Measurements from ENCODE around the gene TCF15. TPM values are rescaled to one million over a fixed set of nuclear protein-coding genes. Genes with fewer than 3 reads are reported as not detected.

The TCF15 gene
- total and polyA plus RNA-seq, 2 of the 13 experiments (the other 11 are each of a cell fraction or from before 2014, with no cell fraction given): not detected

- TF ChIP-seq SUZ12 (IDR thresholded peaks at IDR 0.05; ENCODE audit: low read depth, low read length): no peak
- TF ChIP-seq ZC3H4 (CRISPR knock-in tag; IDR thresholded peaks at IDR 0.05; ENCODE audit: borderline replicate concordance): no peak
- TF ChIP-seq WIZ (CRISPR knock-in tag; IDR thresholded peaks at IDR 0.05): no peak; the same call in 1 of the 2 replicates
- TF ChIP-seq ZNF501 (CRISPR knock-in tag; IDR thresholded peaks at IDR 0.05): no peak; the same call in 1 of the 2 replicates
- TF ChIP-seq MAFG (CRISPR knock-in tag; IDR thresholded peaks at IDR 0.05): peak; percentile 85
- TF ChIP-seq NFIB (CRISPR knock-in tag; IDR thresholded peaks at IDR 0.05; ENCODE audit: borderline replicate concordance): no peak
- 0 out of 2 replicates have a peak, but pooled peaks have one; percentile 1 for TF ChIP-seq NFKB2 (CRISPR knock-in tag; IDR thresholded peaks at IDR 0.05; ENCODE audit: borderline replicate concordance)
- peak; percentile 79 for TF ChIP-seq RARA (CRISPR knock-in tag; IDR thresholded peaks at IDR 0.05)
- TF ChIP-seq FOXP4 (CRISPR knock-in tag; IDR thresholded peaks at IDR 0.05): peak; percentile 62; the same call in 1 of the 2 replicates
- TF ChIP-seq, protein P1, sequence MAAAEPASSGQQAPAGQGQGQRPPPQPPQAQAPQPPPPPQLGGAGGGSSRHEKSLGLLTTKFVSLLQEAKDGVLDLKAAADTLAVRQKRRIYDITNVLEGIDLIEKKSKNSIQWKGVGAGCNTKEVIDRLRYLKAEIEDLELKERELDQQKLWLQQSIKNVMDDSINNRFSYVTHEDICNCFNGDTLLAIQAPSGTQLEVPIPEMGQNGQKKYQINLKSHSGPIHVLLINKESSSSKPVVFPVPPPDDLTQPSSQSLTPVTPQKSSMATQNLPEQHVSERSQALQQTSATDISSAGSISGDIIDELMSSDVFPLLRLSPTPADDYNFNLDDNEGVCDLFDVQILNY (CRISPR knock-in tag; conservative IDR thresholded peaks at IDR 0.05): peak; percentile 61
- TF ChIP-seq HNRNPLL (IDR thresholded peaks at IDR 0.05; ENCODE audit: low read depth, low read length, poor library complexity, severe bottlenecking): peak; percentile 79
- no peak; the same call in 1 of the 2 replicates for TF ChIP-seq SP5 (CRISPR knock-in tag; IDR thresholded peaks at IDR 0.05; ENCODE audit: borderline replicate concordance, low read depth)
- peak; percentile 93 for TF ChIP-seq SKI (IDR thresholded peaks at IDR 0.05; ENCODE audit: partially characterized antibody)
- TF ChIP-seq, protein P2, sequence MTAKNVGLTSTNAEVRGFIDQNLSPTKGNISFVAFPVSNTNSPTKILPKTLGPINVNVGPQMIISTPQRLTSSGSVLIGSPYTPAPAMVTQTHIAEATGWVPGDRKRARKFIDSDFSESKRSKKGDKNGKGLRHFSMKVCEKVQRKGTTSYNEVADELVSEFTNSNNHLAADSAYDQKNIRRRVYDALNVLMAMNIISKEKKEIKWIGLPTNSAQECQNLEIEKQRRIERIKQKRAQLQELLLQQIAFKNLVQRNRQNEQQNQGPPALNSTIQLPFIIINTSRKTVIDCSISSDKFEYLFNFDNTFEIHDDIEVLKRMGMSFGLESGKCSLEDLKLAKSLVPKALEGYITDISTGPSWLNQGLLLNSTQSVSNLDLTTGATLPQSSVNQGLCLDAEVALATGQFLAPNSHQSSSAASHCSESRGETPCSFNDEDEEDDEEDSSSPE (CRISPR knock-in tag; IDR thresholded peaks at IDR 0.05): peak; percentile 89
- no peak for TF ChIP-seq GATA4 (IDR thresholded peaks at IDR 0.05; ENCODE audit: borderline replicate concordance, low read depth)
- no peak; the same call in 1 of the 2 replicates for TF ChIP-seq AHDC1 (CRISPR knock-in tag; IDR thresholded peaks at IDR 0.05; ENCODE audit: borderline replicate concordance)
- TF ChIP-seq SMAD9 (CRISPR knock-in tag; IDR thresholded peaks at IDR 0.05): no peak; the same call in 1 of the 2 replicates
- peak; percentile 86; the same call in 1 of the 2 replicates for TF ChIP-seq ZNF724P (CRISPR knock-in tag; IDR thresholded peaks at IDR 0.05; ENCODE audit: borderline replicate concordance)
These were observed 43.0 kb upstream of the TCF15 start, which contains the start of gene SRXN1 (continued) for GRCh38 chr20:653110-653589.

All from HepG2 (cell line).